Activated T-cell treated with anti-CD3 and anti-CD28 coated beads for 1 hour (primary cell): ENCODE results near the gene WNT6.

Experiments used
- DNase-seq: peaks from one replicate; pipeline ENCODE4 v3.0.0-alpha.2; 2020; ENCODE audit warnings: low read depth

Gene WNT6

GRCh38 chr2:218893349-218894150 is 33.9 kb downstream of the WNT6 start:
- no peak for DNase-seq

GRCh38 chr2:218894151-218894879 is 34.7 kb downstream of the WNT6 start:
- DNase-seq, result no peak

GRCh38 chr2:218894880-218895157 is 35.2 kb downstream of the WNT6 start:
- DNase-seq, result no peak

- DNase-seq, result no peak
Measured at GRCh38 chr2:218895326-218895725, 35.7 kb downstream of the WNT6 start.

- no peak for DNase-seq
Measured at GRCh38 chr2:218895759-218896500, 36.3 kb downstream of the WNT6 start.

GRCh38 chr2:218896501-218897393 is 37.1 kb downstream of the WNT6 start:
- DNase-seq, result peak; percentile 69

GRCh38 chr2:218897394-218898108 is 37.9 kb downstream of the WNT6 start:
- no peak for DNase-seq

- DNase-seq, result peak; percentile 76
Measured at GRCh38 chr2:218898109-218898878, 38.7 kb downstream of the WNT6 start.

GRCh38 chr2:218899147-218899546 is 39.5 kb downstream of the WNT6 start:
- DNase-seq, result no peak

GRCh38 chr2:218902427-218902826 is 42.8 kb downstream of the WNT6 start:
- DNase-seq, result no peak

- DNase-seq, result no peak
Measured at GRCh38 chr2:218904176-218904575, 44.6 kb downstream of the WNT6 start.

- DNase-seq, result peak; percentile 85
Measured at GRCh38 chr2:218908721-218909619, 49.4 kb downstream of the WNT6 start.

- DNase-seq, result no peak
Measured at GRCh38 chr2:218910741-218911140, 51.1 kb downstream of the WNT6 start.

GRCh38 chr2:218920504-218920903 is 60.9 kb downstream of the WNT6 start:
- no peak for DNase-seq
